Hematopoietic multipotent progenitor cell treated with erythropoietin and hydrocortisone succinate and interleukin-3 and kit ligand, for 8 days (in vitro differentiated cells): ENCODE data around the gene INPP5D.
"Not testable (repeated sequence)": the region's sequence is repeated elsewhere in the genome, so short reads cannot be mapped to it uniquely, and the experiment has no call there.

Experiments
- DNase-seq: peaks from one replicate; pipeline ENCODE4 v3.0.0-alpha.2; 2015

Gene INPP5D

GRCh38 chr2:233056961-233057605 lies 3.1 kb upstream of the INPP5D start:
- DNase-seq, result no peak

- no peak for DNase-seq
Measured at GRCh38 chr2:233058717-233059546, 1.2 kb upstream of the INPP5D start.

- DNase-seq, result no peak
Measured at GRCh38 chr2:233059547-233059796, 670 bp upstream of the INPP5D start.

- peak; percentile 48 for DNase-seq
Measured at GRCh38 chr2:233060501-233060979, 398 bp downstream of the INPP5D start.

- no peak for DNase-seq
Measured at GRCh38 chr2:233060980-233061590, 943 bp downstream of the INPP5D start.

- DNase-seq, result peak; percentile 76
Measured at GRCh38 chr2:233061591-233062450, 1.7 kb downstream of the INPP5D start.

- DNase-seq, result peak; percentile 55
Measured at GRCh38 chr2:233062451-233062850, 2.3 kb downstream of the INPP5D start.

GRCh38 chr2:233062946-233063268 lies 2.8 kb downstream of the INPP5D start:
- DNase-seq, result no peak

- peak; percentile 86 for DNase-seq
Measured at GRCh38 chr2:233063269-233063975, 3.3 kb downstream of the INPP5D start.

- peak; percentile 51 for DNase-seq
Measured at GRCh38 chr2:233063976-233064411, 3.9 kb downstream of the INPP5D start.

- DNase-seq, result peak; percentile 48
Measured at GRCh38 chr2:233064530-233065199, 4.5 kb downstream of the INPP5D start.

- DNase-seq, result not testable (repeated sequence)
Measured at GRCh38 chr2:233065200-233065589, 5.1 kb downstream of the INPP5D start.

- no peak for DNase-seq
Measured at GRCh38 chr2:233065954-233066470, 5.9 kb downstream of the INPP5D start.

GRCh38 chr2:233068762-233069418 lies 8.7 kb downstream of the INPP5D start:
- no peak for DNase-seq

- peak; percentile 47 for DNase-seq
Measured at GRCh38 chr2:233072838-233073237, 12.7 kb downstream of the INPP5D start.

- no peak for DNase-seq
Measured at GRCh38 chr2:233074106-233074505, 14.0 kb downstream of the INPP5D start.

GRCh38 chr2:233075141-233075965 lies 15.2 kb downstream of the INPP5D start:
- DNase-seq, result no peak

- peak; percentile 51 for DNase-seq
Measured at GRCh38 chr2:233075966-233076339, 15.8 kb downstream of the INPP5D start.

- DNase-seq, result peak; percentile 48
Measured at GRCh38 chr2:233076749-233077148, 16.6 kb downstream of the INPP5D start.

GRCh38 chr2:233079473-233079877 lies 19.3 kb downstream of the INPP5D start:
- no peak for DNase-seq
